Pancreas (tissue), 10 donors: ENCODE results near the gene MLNR. TPM values are rescaled to one million over a fixed set of nuclear protein-coding genes. Genes with fewer than 3 reads are reported as not detected.

Experiments
- ATAC-seq, 4 donors: fragments of 200-7000 bp; cut with Tn5 transposase; one replicate each; pipeline versions ENCODE4 v1.8.0 to v1.9.1; 2020; ENCODE audit warnings: mild to moderate bottlenecking in 4 of 4, moderate library complexity in 4 of 4
- DNase-seq, 6 donors: peaks; one replicate each; pipeline ENCODE4 v3.0.0-alpha.2; 2020
- FAIRE-seq: peaks from 2 replicates; lab custom pipeline; 2012; peaks lifted over from hg19 to GRCh38; lab: Jason Lieb, UNC
- H3K27ac ChIP-seq, 4 donors: fragments of 200-600 bp; sonication (generic); 1 replicate in 3 of 4; 2 replicates in 1 of 4; pipeline versions ENCODE4 v1.5.0 to v1.8.0; 2020
- H3K27me3 ChIP-seq, 4 donors: fragments of 200-600 bp; one replicate each; pipeline ENCODE4 v1.8.0; 2021
- H3K36me3 ChIP-seq, 3 donors: fragments of 200-600 bp; sonication (generic) in 1 of 3; one replicate each; pipeline versions ENCODE4 v1.5.0 to v1.8.0; 2020 to 2021
- H3K4me1 ChIP-seq, 3 donors: fragments of 200-600 bp; one replicate each; pipeline ENCODE4 v1.8.0; 2021
- H3K4me3 ChIP-seq, 4 donors: fragments of 200-600 bp; sonication (generic) in 2 of 4; one replicate each; pipeline versions ENCODE4 v1.5.0 to v1.8.0; 2020 to 2021
- H3K9me3 ChIP-seq, 4 donors: fragments of 200-600 bp; one replicate each; pipeline ENCODE4 v1.8.0; 2021
- CTCF ChIP-seq, 4 donors: fragments of 200-600 bp; sonication (generic) in 3 of 4; IDR thresholded peaks; one replicate each; pipeline versions ENCODE4 v1.5.0 to v1.8.0; 2021; ENCODE audit warnings: antibody characterized with exemption in 4 of 4
- WGBS, 2 donors: extraction: QIAGEN DNeasy Blood & Tissue Kit; methylation state at CpG; one replicate each; pipeline ENCODE4 v1.1.7; 2013; 5-methylcytosine and 5-hydroxymethylcytosine counted together
- intact Hi-C, 3 donors: fragments of 100-400 bp; cut with DNase I; formaldehyde crosslinking; loops; one replicate each; pipeline versions ENCODE4 v1.11.1 to v1.14.2; 2022
- polyA plus RNA-seq, 2 donors: library from polyadenylated mRNA; stranded (reverse); fragments of 200-250 nt; gene quantifications; one replicate each; pipeline ENCODE4 v1.2.3, GENCODE V29; 2013
- total RNA-seq, 6 donors: library from RNA; stranded (reverse); fragmentation: NEBNext Ultra II Directional in 4 of 6; extraction: Animal tissue kit (Norgen Biotek cat#: 25700) in 4 of 6; gene quantifications; one replicate each; pipeline versions ENCODE4 v1.2.1 to v1.2.4, GENCODE V29; 2021 to 2023
- donor health status: healthy with polysubstance abuse.
- donor health status: DM: no; HTN: no; CAD: no; lungs with moderate emphysema.
- donor health status: DM: no; HTN: no; CAD: no.
- donor health status: control.
- donor health status: control.
- donor health status: Bipolar disorder and iron deficiency.
- donor health status: DM: yes; HTN: yes; CAD: no.
- donor health status: DM: no; HTN: no; CAD: no.
- donor health status: DM: no; HTN: no; CAD: no.
- donor health status: DM: yes; HTN: yes; CAD: no.

The MLNR gene
- total and polyA plus RNA-seq, 8 donors: not detected

DNA sequence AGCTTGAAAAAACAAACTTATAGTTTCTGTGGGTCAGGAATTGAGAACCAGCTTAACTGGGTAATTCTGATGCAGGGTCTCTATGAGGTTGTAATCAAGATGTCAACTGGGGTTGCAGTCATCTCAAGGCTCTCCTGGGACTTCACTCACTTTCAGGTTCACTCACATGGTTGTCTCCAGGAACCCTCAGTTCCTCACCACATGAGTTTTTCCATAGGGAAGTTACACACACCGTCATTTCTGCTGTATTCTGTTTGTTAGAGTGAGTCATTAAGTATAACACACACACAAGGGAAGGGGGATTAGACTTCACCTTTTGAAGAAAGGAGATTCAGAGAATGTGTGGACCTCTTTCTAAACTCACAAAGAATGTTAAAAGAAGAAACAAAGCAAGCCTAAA, 34.9 kb upstream of the MLNR start:
- no peak for DNase-seq
- no peak for FAIRE-seq
- WGBS, 2 donors: 60 to 83% methylated on average over 1 of the region's 1 CpG
- peak in 2 of 4 donors; percentile 16 to 18 for ATAC-seq
- no peak overlapping the region for H3K27ac ChIP-seq
- TF ChIP-seq CTCF (IDR thresholded peaks at IDR 0.05): no peak
- H3K27me3 ChIP-seq: no peaks in the 10 kb centered on the region
- intact Hi-C loops: no loop called here
- peaks cover 12 to 53% (median 15%) of the 10 kb centered on the region in 3 donors for H3K36me3 ChIP-seq
- H3K4me3 ChIP-seq: no peak overlapping the region
- no peaks in the 10 kb centered on the region for H3K9me3 ChIP-seq
- no peaks in the 10 kb centered on the region for H3K4me1 ChIP-seq

- ATAC-seq: no peak
- peaks cover 10 to 68% (median 22%) of the 10 kb centered on the region in 3 donors for H3K36me3 ChIP-seq
- no peak for FAIRE-seq
- H3K4me3 ChIP-seq: no peak overlapping the region
- no peak overlapping the region for H3K27ac ChIP-seq
- H3K27me3 ChIP-seq: no peaks in the 10 kb centered on the region
- 89 to 95% methylated on average over 2 of the region's 2 CpGs for WGBS, 2 donors
- no peak for TF ChIP-seq CTCF (IDR thresholded peaks at IDR 0.05)
- H3K9me3 ChIP-seq: no peaks in the 10 kb centered on the region
- intact Hi-C loops: no loop called here
- DNase-seq: no peak
- H3K4me1 ChIP-seq: peaks cover 0 to 3% (median 0%) of the 10 kb centered on the region in 3 donors
Measured at GRCh38 chr13:49190901-49191300, 29.2 kb upstream of the MLNR start.

GRCh38 chr13:49206641-49207040, 13.5 kb upstream of the MLNR start:
- peaks cover 0 to 63% (median 23%) of the 10 kb centered on the region in 3 donors for H3K36me3 ChIP-seq
- no peaks in the 10 kb centered on the region for H3K9me3 ChIP-seq
- H3K27ac ChIP-seq: no peak overlapping the region
- intact Hi-C loops: no loop called here
- no peaks in the 10 kb centered on the region for H3K4me1 ChIP-seq
- no peak for ATAC-seq
- H3K4me3 ChIP-seq: no peak overlapping the region
- TF ChIP-seq CTCF (IDR thresholded peaks at IDR 0.05): no peak
- DNase-seq: no peak
- H3K27me3 ChIP-seq: no peaks in the 10 kb centered on the region
- FAIRE-seq: no peak
- 90 to 92% methylated on average over 3 of the region's 3 CpGs for WGBS, 2 donors

- H3K36me3 ChIP-seq: peaks cover 0 to 44% (median 16%) of the 10 kb centered on the region in 3 donors
Measured at GRCh38 chr13:49208619-49209018, 11.5 kb upstream of the MLNR start.

More at GRCh38 chr13:49208619-49209018, 11.5 kb upstream of the MLNR start:
- FAIRE-seq: no peak
- WGBS, 2 donors: 95 to 97% methylated on average over 4 of the region's 4 CpGs
- Histone ChIP-seq H3K27ac (no peak overlapping the region), H3K4me1 (no peaks in the 10 kb centered on the region), H3K9me3 (no peaks in the 10 kb centered on the region), H3K27me3 (no peaks in the 10 kb centered on the region), H3K4me3 (no peak overlapping the region)
- intact Hi-C loops: no loop called here
- no peak for TF ChIP-seq CTCF (IDR thresholded peaks at IDR 0.05)
- ATAC-seq: no peak
- no peak for DNase-seq
